GM18858 (cell line): Measurements from ENCODE around the gene PRDM4.
"Not testable (repeated sequence)": the region's sequence is repeated elsewhere in the genome, so short reads cannot be mapped to it uniquely, and the experiment has no call there.

ENCODE experiments used
- ATAC-seq: cut with Tn5 transposase; IDR thresholded peaks from one replicate; pipeline ENCODE4 v1.9.1; 2021; ENCODE audit not compliant: unreplicated experiment

PRDM4 gene

GRCh38 chr12:107774349-107775029 is 13.6 kb upstream of the PRDM4 start, which contains the start of gene ASCL4:
ASCL4 (plus strand) TSS chr12:107774704; CDS start chr12:107775219, 515 bp downstream.
- ATAC-seq = no peak

GRCh38 chr12:107767466-107767865 is 6.5 kb upstream of the PRDM4 start:
- ATAC-seq = no peak

- ATAC-seq = no peak
Observed at GRCh38 chr12:107765316-107765715, 4.4 kb upstream of the PRDM4 start.

- ATAC-seq = no peak
Observed at GRCh38 chr12:107764626-107765025, 3.7 kb upstream of the PRDM4 start.

- no peak for ATAC-seq
Observed at GRCh38 chr12:107762874-107763273, 1.9 kb upstream of the PRDM4 start.

- no peak for ATAC-seq
Observed at GRCh38 chr12:107761502-107761904, 566 bp upstream of the PRDM4 start.

GRCh38 chr12:107760207-107760808 is 629 bp downstream of the PRDM4 start:
- no peak for ATAC-seq

- no peak for ATAC-seq
Observed at GRCh38 chr12:107759410-107759809, 1.5 kb downstream of the PRDM4 start.

- no peak for ATAC-seq
Observed at GRCh38 chr12:107749083-107749482, 11.9 kb downstream of the PRDM4 start.

GRCh38 chr12:107748472-107748871 is 12.5 kb downstream of the PRDM4 start:
- no peak for ATAC-seq

GRCh38 chr12:107736914-107737313 is 24.0 kb downstream of the PRDM4 start:
- ATAC-seq = peak; percentile 90

GRCh38 chr12:107735763-107736162 is 25.2 kb downstream of the PRDM4 start:
- ATAC-seq = no peak

GRCh38 chr12:107734139-107734538 is 26.8 kb downstream of the PRDM4 start:
- no peak for ATAC-seq

GRCh38 chr12:107732365-107732764 is 28.6 kb downstream of the PRDM4 start:
- ATAC-seq = no peak

GRCh38 chr12:107731366-107731765 is 29.6 kb downstream of the PRDM4 start:
- ATAC-seq = no peak

GRCh38 chr12:107730618-107731341 is 30.2 kb downstream of the PRDM4 start:
- ATAC-seq = no peak

GRCh38 chr12:107727742-107728141 is 33.2 kb downstream of the PRDM4 start:
- not testable (repeated sequence) for ATAC-seq

GRCh38 chr12:107727327-107727726 is 33.6 kb downstream of the PRDM4 start:
- ATAC-seq = not testable (repeated sequence)

- no peak for ATAC-seq
Observed at GRCh38 chr12:107718606-107719005, 42.3 kb downstream of the PRDM4 start.

GRCh38 chr12:107715780-107716179 is 45.2 kb downstream of the PRDM4 start:
- no peak for ATAC-seq

GRCh38 chr12:107705522-107705921 is 55.4 kb downstream of the PRDM4 start:
- not testable (repeated sequence) for ATAC-seq

- ATAC-seq = no peak
Observed at GRCh38 chr12:107704041-107704440, 56.9 kb downstream of the PRDM4 start.
